Subcutaneous adipose tissue (tissue), 4 donors: ENCODE data around the gene RTN4R. TPM values are rescaled to one million over a fixed set of nuclear protein-coding genes. Genes with fewer than 3 reads are reported as not detected.

Experiments used
- CTCF ChIP-seq: fragments of 450-650 bp; IDR thresholded peaks from one replicate; pipeline ENCODE4 v1.5.1; 2016; ENCODE audit warnings: low read depth, mild to moderate bottlenecking, control low read depth, antibody characterized with exemption, moderate library complexity
- total RNA-seq, 4 donors: library from RNA; depleted of rRNA; stranded (reverse); fragments of >200 nt; gene quantifications; one replicate each; pipeline ENCODE4 v1.1.0, GENCODE V29; 2016

The RTN4R gene
- total RNA-seq, 4 donors from 2014 or later, result 0.68 to 0.82 TPM; not detected in 2

- no peak for TF ChIP-seq CTCF
Observed at GRCh38 chr22:20290045-20290392, 21.9 kb upstream of the RTN4R start.

GRCh38 chr22:20284471-20285086 is 16.5 kb upstream of the RTN4R start:
- no peak for TF ChIP-seq CTCF

GRCh38 chr22:20283674-20284066 is 15.6 kb upstream of the RTN4R start:
- TF ChIP-seq CTCF, result no peak

GRCh38 chr22:20282901-20283673 is 15.0 kb upstream of the RTN4R start:
- no peak for TF ChIP-seq CTCF

GRCh38 chr22:20281891-20282290 is 13.8 kb upstream of the RTN4R start:
- TF ChIP-seq CTCF, result no peak

GRCh38 chr22:20280866-20281265 is 12.7 kb upstream of the RTN4R start:
- TF ChIP-seq CTCF, result no peak

GRCh38 chr22:20279662-20280134 is 11.6 kb upstream of the RTN4R start:
- TF ChIP-seq CTCF, result no peak
